K562 (cell line): ENCODE data around the gene RETN. TPM values are rescaled to one million over a fixed set of nuclear protein-coding genes. Genes with fewer than 3 reads are reported as not detected.
A peak's percentile ranks its signal among the peaks of the same experiment; 100 is the strongest.

ENCODE experiments used
- ARID3B ChIP-seq: fragments of 250-450 bp; sonication (Bioruptor Pico); IDR thresholded peaks from 2 replicates; pipeline ENCODE4 v1.4.0; 2020; ENCODE audit warnings: borderline replicate concordance
- BRD4 ChIP-seq: fragments of 200-600 bp; sonication (generic); IDR thresholded peaks from 2 replicates; pipeline ENCODE4 v1.6.1; 2017; ENCODE audit warnings: inconsistent platforms
- CREBBP ChIP-seq: IDR thresholded peaks from one replicate; pipeline ENCODE4 v1.6.1; 2012; ENCODE audit warnings: low read depth, mild to moderate bottlenecking, control low read depth, inconsistent platforms, low read length
- EGR1 ChIP-seq: fragments of 450-650 bp; conservative IDR thresholded peaks from 2 replicates; pipeline ENCODE4 v1.6.1; 2017; ENCODE audit warnings: mild to moderate bottlenecking
- GATA2 ChIP-seq: sonication (generic); formaldehyde crosslinking; IDR thresholded peaks from 2 replicates; pipeline ENCODE4 v1.4.0; 2020; ENCODE audit warnings: mild to moderate bottlenecking, missing genetic modification reagents
- HMGN3 ChIP-seq: IDR thresholded peaks from 2 replicates; pipeline ENCODE4 v1.6.1; 2011; ENCODE audit warnings: borderline replicate concordance, low read depth, mild to moderate bottlenecking, mixed read lengths, low read length; ENCODE audit not compliant: insufficient read length; ENCODE audit errors: extremely low read depth
- MNT ChIP-seq, 2 experiments: fragments of 450-650 bp; conservative IDR thresholded peaks; 2 replicates each; pipeline ENCODE4 v1.6.1; 2017; ENCODE audit warnings: mild to moderate bottlenecking in 2 of 2, moderate library complexity in 2 of 2
- PCBP2 ChIP-seq: fragments of 200-400 bp; formaldehyde crosslinking; IDR thresholded peaks from 2 replicates; pipeline ENCODE4 v1.6.1; 2018; ENCODE audit warnings: low read length, low read depth, mild to moderate bottlenecking, moderate library complexity; ENCODE audit not compliant: poor library complexity, severe bottlenecking
- POLR2AphosphoS5 ChIP-seq: IDR thresholded peaks from 2 replicates; pipeline ENCODE4 v1.6.1; 2011; ENCODE audit warnings: mild to moderate bottlenecking, low read depth, low read length, moderate library complexity; ENCODE audit not compliant: control insufficient read depth, insufficient read depth
- POLR2H ChIP-seq: IDR thresholded peaks from 2 replicates; pipeline ENCODE4 v1.6.1; 2016; ENCODE audit warnings: missing genetic modification characterization, low read depth, mild to moderate bottlenecking, control low read depth, missing compliant biosample characterization, moderate library complexity
- PRMT5 ChIP-seq: sonication (generic); formaldehyde crosslinking; IDR thresholded peaks from 2 replicates; pipeline ENCODE4 v1.5.0; 2020; ENCODE audit warnings: missing genetic modification reagents
- RAD21 ChIP-seq, 2 experiments: fragments of 250-450 bp in 1 of 2; fragments of 450-650 bp in 1 of 2; sonication (Bioruptor Pico) in 1 of 2; formaldehyde crosslinking in 1 of 2; IDR thresholded peaks in 1 of 2; conservative IDR thresholded peaks in 1 of 2; 2 replicates each; pipeline versions ENCODE4 v1.4.0 to v1.8.0; 2020 to 2022; ENCODE audit warnings: mild to moderate bottlenecking in 2 of 2, moderate library complexity in 1 of 2
- RAD51 ChIP-seq: fragments of 450-650 bp; IDR thresholded peaks from 2 replicates; pipeline ENCODE4 v1.7.1; 2016; ENCODE audit warnings: low read depth, mild to moderate bottlenecking, borderline replicate concordance
- SFPQ ChIP-seq: fragments of 200-400 bp; formaldehyde crosslinking; IDR thresholded peaks from 2 replicates; pipeline ENCODE4 v1.6.1; 2017; ENCODE audit warnings: mild to moderate bottlenecking, low read depth, low read length, moderate library complexity
- SMAD2 ChIP-seq: fragments of 150-350 bp; IDR thresholded peaks from 2 replicates; pipeline ENCODE4 v1.6.1; 2014; ENCODE audit warnings: low read depth, mild to moderate bottlenecking, low read length
- THRAP3 ChIP-seq: fragments of 450-650 bp; IDR thresholded peaks from 2 replicates; pipeline ENCODE4 v1.6.1; 2016; ENCODE audit warnings: mild to moderate bottlenecking, inconsistent platforms, borderline replicate concordance
- XRCC4 ChIP-seq: IDR thresholded peaks from one replicate; pipeline ENCODE4 v1.6.1; 2011; ENCODE audit not compliant: insufficient read depth, insufficient read length; ENCODE audit errors: extremely low read depth
- ZNF217 ChIP-seq: sonication (generic); formaldehyde crosslinking; IDR thresholded peaks from 2 replicates; pipeline ENCODE4 v1.8.0; 2022; ENCODE audit warnings: mild to moderate bottlenecking, missing genetic modification reagents
- ZNF561 ChIP-seq: fragments of 450-650 bp; formaldehyde crosslinking; conservative IDR thresholded peaks from 2 replicates; pipeline ENCODE4 v1.4.0; 2020; ENCODE audit warnings: mild to moderate bottlenecking, moderate library complexity
- ZNF785 ChIP-seq: fragments of 250-450 bp; sonication (Bioruptor Pico); IDR thresholded peaks from 2 replicates; pipeline ENCODE4 v1.4.0; 2020; ENCODE audit warnings: mild to moderate bottlenecking
- polyA plus RNA-seq, 8 experiments: library from polyadenylated mRNA; depleted of rRNA in 4 of 8; stranded (reverse) in 5 of 8; unstranded in 3 of 8; fragments of >200 nt; fragmentation: Nextera tagmentation in 2 of 8; fragmentation: Illumina TruSeq in 1 of 8; extraction: Ambion mirVana in 2 of 8; extraction: Trizol in 1 of 8; gene quantifications; 2 replicates each; pipeline versions ENCODE4 v1.2.1 to v1.2.3, GENCODE V29; 2011 to 2014; ENCODE audit warnings: inconsistent platforms in 1 of 8, missing spikeins in 1 of 8
- total RNA-seq, 7 experiments: library from RNA; depleted of rRNA in 6 of 7; stranded (reverse); fragments of >200 nt in 6 of 7; fragmentation: Illumina TruSeq in 2 of 7; extraction: Trizol in 2 of 7; gene quantifications; 2 replicates each; pipeline versions ENCODE4 v1.2.1 to v1.2.3, GENCODE V29; 2011 to 2021; ENCODE audit warnings: low replicate concordance in 1 of 7
- TF ChIP-seq, protein P1 (sequence below), 2 experiments: fragments of 450-650 bp in 1 of 2; sonication (generic) in 1 of 2; formaldehyde crosslinking in 1 of 2; IDR thresholded peaks in 1 of 2; conservative IDR thresholded peaks in 1 of 2; 2 replicates each; pipeline versions ENCODE4 v1.6.1 to v1.8.1; 2016 to 2023; ENCODE audit warnings: mild to moderate bottlenecking in 2 of 2, moderate library complexity in 2 of 2, inconsistent platforms in 1 of 2, missing genetic modification reagents in 1 of 2

RETN gene
- total and polyA plus RNA-seq, 9 of the 15 experiments (the other 6 are each of a cell fraction or from before 2014, with no cell fraction given): not detected

DNA sequence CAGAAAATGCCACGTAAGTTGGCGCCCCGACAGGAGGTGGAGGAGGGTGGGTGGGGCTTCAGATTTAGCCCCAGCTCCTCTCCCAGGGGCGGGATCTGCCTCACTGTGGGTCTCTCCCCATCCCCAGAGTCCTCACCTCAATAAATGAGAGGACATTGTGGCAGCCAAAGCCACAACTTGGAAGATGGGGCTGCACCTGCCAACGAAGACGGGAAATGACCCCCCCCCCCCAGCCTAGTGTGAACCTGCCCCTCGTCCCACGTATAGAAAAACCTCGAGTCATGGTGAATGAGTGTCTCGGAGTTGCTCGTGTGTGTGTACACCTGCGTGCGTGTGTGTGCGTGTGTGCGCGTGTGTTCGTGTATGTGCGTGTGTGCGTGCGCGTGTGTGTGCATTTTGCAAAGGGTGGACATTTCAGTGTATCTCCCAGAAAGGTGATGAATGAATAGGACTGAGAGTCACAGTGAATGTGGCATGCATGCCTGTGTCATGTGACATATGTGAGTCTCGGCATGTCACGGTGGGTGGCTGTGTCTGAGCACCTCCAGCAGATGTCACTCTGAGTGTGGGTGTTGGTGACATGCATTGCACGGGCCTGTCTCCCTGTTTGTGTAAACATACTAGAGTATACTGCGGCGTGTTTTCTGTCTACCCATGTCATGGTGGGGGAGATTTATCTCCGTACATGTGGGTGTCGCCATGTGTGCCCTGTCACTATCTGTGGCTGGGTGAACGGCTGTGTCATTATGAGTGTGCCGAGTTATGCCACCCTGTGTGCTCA is 10.3 kb downstream of the RETN start (continued):
- TF ChIP-seq, protein P1, sequence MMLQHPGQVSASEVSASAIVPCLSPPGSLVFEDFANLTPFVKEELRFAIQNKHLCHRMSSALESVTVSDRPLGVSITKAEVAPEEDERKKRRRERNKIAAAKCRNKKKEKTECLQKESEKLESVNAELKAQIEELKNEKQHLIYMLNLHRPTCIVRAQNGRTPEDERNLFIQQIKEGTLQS (IDR thresholded peaks at IDR 0.05): no peak
- TF ChIP-seq, protein P1 (CRISPR knock-in tag; conservative IDR thresholded peaks at IDR 0.05): no peak
- no peak for TF ChIP-seq POLR2AphosphoS5
- TF ChIP-seq ZNF217 (CRISPR knock-in tag): no peak
- TF ChIP-seq THRAP3: no peak
- TF ChIP-seq EGR1: no peak
- no peak for TF ChIP-seq ZNF785 (CRISPR knock-in tag)
- peak in 1 of 2 experiments; percentile 51; a peak in 3 of 4 replicates for TF ChIP-seq RAD21 (CRISPR knock-in tag; conservative IDR thresholded peaks at IDR 0.05 in 1 of 2, IDR thresholded peaks at IDR 0.05 in 1 of 2)
- TF ChIP-seq HMGN3: no peak
- TF ChIP-seq MNT (conservative IDR thresholded peaks at IDR 0.05): peak in 1 of 2 experiments; percentile 25; a peak in 1 of 4 replicates
- peak; percentile 69 for TF ChIP-seq RAD51
- no peak for TF ChIP-seq SFPQ
- no peak for TF ChIP-seq ARID3B
- TF ChIP-seq PCBP2: no peak
- no peak for TF ChIP-seq CREBBP
- TF ChIP-seq PRMT5 (CRISPR knock-in tag): no peak
- TF ChIP-seq GATA2: no peak
- no peak for TF ChIP-seq ZNF561 (CRISPR knock-in tag)
- TF ChIP-seq POLR2H (tag): no peak
- no peak for TF ChIP-seq BRD4
- TF ChIP-seq SMAD2: no peak
- TF ChIP-seq XRCC4: no peak
